Stimulated activated CD4-positive, alpha-beta T cell treated with anti-CD3 and anti-CD28 coated beads, Interleukin-15, amount 100 ng/mL, for 48 hours (primary cell): Measurements from ENCODE around the gene FLG.
"Not testable (repeated sequence)": the region's sequence is repeated elsewhere in the genome, so short reads cannot be mapped to it uniquely, and the experiment has no call there.

Source experiments
- DNase-seq, 2 donors: peaks; one replicate each; pipeline ENCODE4 v3.0.0-alpha.2; 2020; ENCODE audit warnings: low read depth in 2 of 2

The FLG gene

DNA sequence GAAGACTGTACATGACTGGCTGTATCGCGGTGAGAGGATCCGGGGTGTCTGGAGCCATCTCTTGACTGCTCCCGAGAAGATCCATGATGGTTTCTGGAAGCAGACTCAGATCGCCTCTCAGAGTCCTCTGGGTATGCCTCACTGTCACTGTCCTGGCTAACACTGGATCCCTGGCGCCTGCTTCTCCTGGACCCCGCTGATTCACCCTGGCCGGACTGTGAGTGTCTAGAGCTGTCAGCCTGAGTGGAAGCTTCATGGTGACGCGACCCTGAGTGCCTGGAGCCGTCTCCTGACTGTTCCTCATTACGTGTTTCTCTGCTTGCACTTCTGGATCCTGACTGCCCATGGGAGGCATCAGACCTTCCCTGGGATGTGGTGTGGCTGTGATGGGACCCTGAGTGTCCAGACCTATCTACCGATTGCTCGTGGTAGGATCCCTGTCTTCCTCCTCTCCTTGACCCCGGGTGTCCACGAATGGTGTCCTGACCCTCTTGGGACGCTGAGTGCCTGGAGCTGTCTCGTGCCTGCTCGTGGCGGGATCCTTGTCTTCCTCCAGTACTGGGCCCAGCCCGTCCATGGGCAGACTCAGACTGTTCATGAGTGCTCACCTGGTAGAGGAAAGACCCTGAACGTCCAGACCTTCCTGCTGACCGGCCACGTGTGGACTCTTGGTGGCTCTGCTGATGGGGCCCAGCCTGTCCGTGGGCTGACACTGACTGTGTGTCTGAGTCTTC is 21.7 kb downstream of the FLG start:
- not testable (repeated sequence) for DNase-seq

DNA sequence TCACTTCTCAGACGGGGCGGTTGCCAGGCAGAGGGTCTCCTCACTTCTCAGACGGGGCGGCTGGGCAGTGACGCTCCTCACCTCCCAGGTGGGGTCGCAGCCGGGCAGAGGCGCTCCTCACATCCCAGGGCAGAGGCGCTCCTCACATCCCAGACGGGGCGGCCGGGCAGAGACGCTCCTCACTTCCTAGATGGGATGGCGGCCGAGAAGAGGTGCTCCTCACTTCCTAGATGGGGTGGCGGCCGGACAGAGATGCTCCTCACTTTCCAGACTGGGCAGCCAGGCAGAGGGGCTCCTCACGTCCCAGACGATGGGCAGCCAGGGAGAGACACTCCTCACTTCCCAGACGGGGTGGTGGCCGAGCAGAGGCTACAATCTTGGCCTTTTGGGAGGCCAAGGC is 68.6 kb downstream of the FLG start:
- DNase-seq = not testable (repeated sequence)
